ENCODE measurements around the gene ANK3.

The ANK3 gene

DNA sequence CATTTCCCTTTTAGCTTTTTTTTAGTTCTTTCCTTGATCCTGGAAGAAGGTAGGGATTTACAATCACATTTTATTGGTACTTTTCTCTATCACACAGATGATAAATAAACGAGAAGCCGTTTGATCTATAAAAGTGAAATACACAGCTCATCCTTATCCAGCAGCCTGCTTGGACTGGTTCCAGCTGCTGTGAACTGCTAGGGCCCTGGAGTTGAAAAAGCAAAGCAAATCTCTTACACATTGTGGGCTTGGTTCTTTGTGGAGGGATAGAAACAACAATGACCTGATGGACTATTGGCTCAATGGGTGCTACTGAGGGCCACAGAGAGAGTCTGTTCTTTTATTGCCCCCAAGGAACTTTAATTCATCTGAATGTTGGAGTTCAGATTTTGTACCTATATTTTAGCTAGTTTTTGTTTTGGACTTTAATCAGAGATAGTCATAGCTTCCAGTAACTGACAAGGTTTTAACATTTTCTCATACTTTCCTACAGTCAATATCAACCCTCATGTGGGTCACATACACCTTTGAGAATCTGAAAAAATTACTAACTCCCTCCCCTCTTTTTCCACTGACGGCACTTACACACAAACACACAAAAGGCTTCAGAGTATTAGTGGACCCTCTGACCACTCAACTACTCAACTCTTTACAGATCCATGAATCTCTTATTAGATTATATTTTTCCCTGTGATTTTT lies 391.7 kb downstream of the ANK3 start:
- H3K9me3 Mint-ChIP-seq, result peaks cover 11% of the 10 kb centered on the region

DNA sequence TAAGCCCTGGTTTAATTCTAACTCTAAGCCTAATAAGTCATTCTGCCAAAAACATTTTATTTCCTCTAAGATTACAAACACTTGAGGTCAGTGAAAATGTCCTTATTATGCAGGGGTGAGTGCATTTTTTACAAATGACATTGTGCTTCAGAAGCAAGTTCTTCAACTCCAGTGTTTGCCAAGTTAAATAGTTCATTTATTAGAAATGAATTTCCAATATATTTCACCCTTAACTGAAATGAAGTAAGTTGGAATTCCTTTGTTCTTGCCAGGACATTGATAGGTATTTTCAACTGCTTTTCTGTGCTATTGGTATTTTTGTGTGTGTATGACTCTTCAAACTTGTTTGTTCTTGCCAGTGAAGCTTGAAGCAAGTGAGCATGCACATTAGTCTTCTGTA lies 393.8 kb downstream of the ANK3 start:
- Mint-ChIP-seq H3K27me3 (no peaks in the 10 kb centered on the region), H3K4me1 (peaks cover 27% of the 10 kb centered on the region), H3K36me3 (peaks cover 14% of the 10 kb centered on the region), H3K4me3 (no peak overlapping the region), H3K27ac (no peak overlapping the region), H3K9me3 (peaks cover 11% of the 10 kb centered on the region)
- DNase-seq, result no peak
- CTCF ChIA-PET, result no interaction called here

More for the DNA sequence above, 391.7 kb downstream of the ANK3 start:
- no peak for DNase-seq
- peaks cover 24% of the 10 kb centered on the region for H3K4me1 Mint-ChIP-seq
- no peaks in the 10 kb centered on the region for H3K27me3 Mint-ChIP-seq
- H3K4me3 Mint-ChIP-seq, result no peak overlapping the region
- H3K36me3 Mint-ChIP-seq, result peaks cover 14% of the 10 kb centered on the region
- no peak overlapping the region for H3K27ac Mint-ChIP-seq
- CTCF ChIA-PET, result no interaction called here

DNA sequence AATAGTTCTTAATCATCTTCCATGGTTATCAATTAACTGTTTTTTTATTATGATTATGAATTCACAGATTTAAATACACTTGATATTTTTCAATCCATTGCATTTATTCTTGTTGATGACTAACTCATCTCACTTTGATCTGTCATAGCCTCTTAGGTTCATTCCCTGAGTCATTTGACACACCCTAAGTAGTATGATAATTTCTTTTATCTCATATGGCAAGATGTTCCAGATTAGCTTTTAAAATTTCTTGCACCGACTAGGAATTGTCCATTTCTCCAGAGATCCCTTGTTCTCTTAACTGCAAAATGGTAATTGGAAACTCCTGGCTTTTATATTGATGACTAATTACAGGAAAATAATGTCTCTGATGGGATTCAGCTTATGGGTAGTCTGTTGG lies 395.7 kb downstream of the ANK3 start:
- no peak for DNase-seq
- H3K4me3 Mint-ChIP-seq, result no peak overlapping the region
- CTCF ChIA-PET, result no interaction called here
- peaks cover 9% of the 10 kb centered on the region for H3K4me1 Mint-ChIP-seq
- no peak overlapping the region for H3K27ac Mint-ChIP-seq
- peaks cover under 1% of the 10 kb centered on the region for H3K9me3 Mint-ChIP-seq
- peaks cover 3% of the 10 kb centered on the region for H3K36me3 Mint-ChIP-seq
- H3K27me3 Mint-ChIP-seq, result no peaks in the 10 kb centered on the region

DNA sequence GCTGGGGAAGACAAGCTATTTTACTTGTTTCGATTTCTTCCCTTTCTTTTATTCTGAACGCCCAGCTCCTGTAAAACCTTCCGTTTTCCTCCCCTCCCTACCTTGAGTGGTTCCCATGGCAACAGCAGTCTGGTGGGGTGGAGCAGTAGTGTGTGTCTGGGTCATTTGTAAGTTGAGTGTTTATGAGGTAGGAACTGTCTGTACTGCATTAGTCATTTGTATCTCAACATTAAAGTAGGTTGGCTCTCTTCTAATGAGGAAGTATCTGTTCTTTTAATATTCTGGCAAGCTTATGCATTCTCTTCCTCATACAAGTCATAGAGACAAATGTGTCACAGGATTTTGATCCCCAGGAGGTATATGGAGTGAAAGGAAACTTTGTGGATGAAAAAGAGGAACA lies 398.0 kb downstream of the ANK3 start:
- H3K4me3 Mint-ChIP-seq, result no peak overlapping the region
- H3K4me1 Mint-ChIP-seq, result peaks cover 7% of the 10 kb centered on the region
- CTCF ChIA-PET, result no interaction called here
- no peaks in the 10 kb centered on the region for H3K27me3 Mint-ChIP-seq
- DNase-seq, result peak; percentile 21
- H3K9me3 Mint-ChIP-seq, result no peaks in the 10 kb centered on the region
- no peaks in the 10 kb centered on the region for H3K36me3 Mint-ChIP-seq
- H3K27ac Mint-ChIP-seq, result no peak overlapping the region

DNA sequence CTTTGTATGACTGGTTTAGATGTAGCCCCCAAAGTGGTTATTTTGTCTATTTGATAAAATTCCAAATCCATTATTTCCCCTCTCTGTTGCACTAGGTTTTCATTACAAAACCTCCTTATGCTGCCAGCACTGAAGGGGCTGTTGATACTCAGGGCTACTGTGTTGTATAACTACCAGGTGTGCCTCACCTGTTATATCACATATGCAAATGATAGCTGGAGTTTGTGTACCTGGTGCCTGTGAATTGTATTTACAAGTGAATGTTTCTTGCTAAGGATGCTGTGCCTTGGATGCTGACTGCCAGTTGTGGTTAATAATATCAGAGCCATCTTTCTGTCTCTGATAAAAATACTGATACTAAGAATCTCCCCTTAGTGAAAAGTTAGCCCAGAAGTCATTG lies 398.6 kb downstream of the ANK3 start:
- CTCF ChIA-PET, result no interaction called here
- DNase-seq, result no peak
- Mint-ChIP-seq H3K9me3 (no peaks in the 10 kb centered on the region), H3K27ac (no peak overlapping the region), H3K4me3 (no peak overlapping the region), H3K36me3 (no peaks in the 10 kb centered on the region), H3K27me3 (no peaks in the 10 kb centered on the region), H3K4me1 (peaks cover 7% of the 10 kb centered on the region)

DNA sequence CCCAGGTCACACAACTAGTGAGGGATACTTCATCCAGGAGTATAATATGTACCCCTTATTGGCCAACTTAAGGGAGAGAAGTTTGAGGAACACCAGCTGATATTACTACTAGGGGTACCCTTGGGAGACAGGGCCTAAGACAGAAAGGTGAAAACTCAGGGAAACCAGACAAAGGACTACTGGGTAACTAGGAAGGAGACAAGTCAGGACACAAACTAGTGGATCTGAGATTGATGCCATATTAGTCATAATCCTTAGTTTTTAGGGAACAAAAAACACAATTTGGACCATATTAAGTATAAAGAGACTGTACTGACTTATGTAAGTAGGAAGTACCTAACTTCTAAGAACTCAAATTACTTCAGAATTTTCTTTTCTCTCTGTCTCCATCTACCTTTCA lies 404.0 kb downstream of the ANK3 start:
- H3K36me3 Mint-ChIP-seq, result no peaks in the 10 kb centered on the region
- no peaks in the 10 kb centered on the region for H3K9me3 Mint-ChIP-seq
- H3K27ac Mint-ChIP-seq, result no peak overlapping the region

DNA sequence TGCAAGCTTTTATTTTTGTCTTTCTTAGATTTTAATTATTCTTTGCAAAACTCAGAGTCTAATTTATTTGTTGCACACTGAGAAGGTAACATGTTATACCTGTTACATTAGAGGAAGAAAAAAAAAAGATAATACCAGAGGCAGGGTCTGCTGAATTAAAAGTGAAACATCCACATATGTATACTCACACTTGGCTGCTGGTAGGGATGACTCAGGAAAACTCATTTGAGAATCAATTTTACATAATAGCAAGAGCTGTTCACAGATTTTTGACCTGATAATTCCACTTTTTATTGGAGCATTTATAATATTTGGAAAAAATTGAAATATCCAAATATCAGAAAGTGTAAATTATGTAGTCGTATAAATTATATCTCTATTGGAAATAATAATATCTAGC lies 405.3 kb downstream of the ANK3 start:
- Mint-ChIP-seq H3K4me3 (no peak overlapping the region), H3K9me3 (no peaks in the 10 kb centered on the region), H3K4me1 (no peaks in the 10 kb centered on the region), H3K27ac (no peak overlapping the region), H3K27me3 (peaks cover 4% of the 10 kb centered on the region), H3K36me3 (no peaks in the 10 kb centered on the region)
- no peak for DNase-seq
- CTCF ChIA-PET, result no interaction called here

More for the DNA sequence above, 404.0 kb downstream of the ANK3 start:
- Mint-ChIP-seq H3K27me3 (peaks cover 4% of the 10 kb centered on the region), H3K4me3 (no peak overlapping the region), H3K4me1 (no peaks in the 10 kb centered on the region)
- CTCF ChIA-PET, result no interaction called here
- no peak for DNase-seq

DNA sequence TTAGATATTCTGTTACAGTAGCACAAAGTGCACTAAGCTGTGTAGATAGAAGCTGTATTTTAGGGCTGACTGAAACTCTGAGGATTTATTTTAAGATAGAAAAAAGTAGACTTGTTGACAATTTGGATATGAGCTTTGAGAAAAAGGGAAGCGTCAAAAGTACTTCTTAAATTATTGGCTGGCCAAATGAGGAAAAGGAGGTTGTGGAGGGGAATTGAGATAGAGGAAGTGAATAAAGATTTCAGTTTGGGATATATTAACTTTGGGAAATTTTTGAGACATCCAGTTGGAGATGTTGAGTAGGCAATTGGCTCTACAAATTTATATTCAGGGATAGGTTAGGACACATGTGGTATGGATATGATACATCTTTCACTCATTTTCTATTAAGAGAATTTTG lies 409.3 kb downstream of the ANK3 start:
- H3K27me3 Mint-ChIP-seq, result peaks cover 4% of the 10 kb centered on the region
- H3K9me3 Mint-ChIP-seq, result peaks cover 16% of the 10 kb centered on the region
- no peaks in the 10 kb centered on the region for H3K36me3 Mint-ChIP-seq
- CTCF ChIA-PET, result no interaction called here
- no peaks in the 10 kb centered on the region for H3K4me1 Mint-ChIP-seq
- H3K4me3 Mint-ChIP-seq, result no peak overlapping the region
- no peak for DNase-seq
- H3K27ac Mint-ChIP-seq, result no peak overlapping the region

DNA sequence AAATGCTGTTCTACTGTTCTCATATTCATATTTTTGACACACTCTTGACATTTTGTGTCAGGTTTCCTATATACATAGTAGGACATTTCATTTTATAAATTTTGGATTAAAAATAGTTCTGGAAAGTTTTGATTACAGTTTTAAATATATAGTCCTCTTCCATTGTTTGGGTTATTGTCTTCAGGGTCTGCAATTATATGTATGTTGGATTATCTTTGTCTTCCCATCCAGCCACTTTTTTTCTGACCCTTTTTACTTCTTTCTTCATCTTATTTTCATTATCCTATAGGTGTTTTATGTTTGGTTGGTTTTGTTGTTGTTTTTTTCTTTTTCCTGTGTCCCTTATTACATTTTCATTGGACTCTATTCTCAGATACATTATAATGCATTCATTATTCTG lies 412.2 kb downstream of the ANK3 start:
- Mint-ChIP-seq H3K4me3 (no peak overlapping the region), H3K36me3 (no peaks in the 10 kb centered on the region), H3K27ac (no peak overlapping the region), H3K9me3 (peaks cover 16% of the 10 kb centered on the region), H3K27me3 (peaks cover 4% of the 10 kb centered on the region), H3K4me1 (no peaks in the 10 kb centered on the region)
- DNase-seq, result no peak
- CTCF ChIA-PET, result interaction anchor here (0.6 kb wide), 1 partner anchor 14 kb away, joined by 3 read pairs; no protein-coding TSS in a partner anchor

DNA sequence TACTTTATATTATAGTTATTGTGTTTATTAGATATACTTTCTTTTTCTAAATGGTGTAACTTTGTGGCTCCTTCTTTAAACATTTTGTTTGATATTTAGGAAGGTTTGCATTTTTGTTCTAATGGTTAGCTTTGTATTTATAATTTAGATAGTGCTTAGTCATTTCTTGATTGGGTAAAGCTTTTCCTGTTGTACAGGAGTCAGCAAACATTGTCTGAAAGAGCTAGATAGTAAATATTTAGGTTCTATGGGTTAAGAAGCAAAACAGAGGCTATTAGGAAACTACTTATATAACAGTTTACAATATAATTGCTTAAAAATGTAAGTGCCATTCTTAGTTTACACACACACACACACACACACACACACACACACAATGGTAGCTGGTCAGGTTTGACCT lies 412.8 kb downstream of the ANK3 start:
- no peaks in the 10 kb centered on the region for H3K27me3 Mint-ChIP-seq
- CTCF ChIA-PET, result interaction anchor here (0.6 kb wide), 1 partner anchor 13 kb away, joined by 3 read pairs; no protein-coding TSS in a partner anchor

More for the DNA sequence above, 412.8 kb downstream of the ANK3 start:
- H3K4me1 Mint-ChIP-seq, result no peaks in the 10 kb centered on the region
- no peak for DNase-seq
- H3K27ac Mint-ChIP-seq, result no peak overlapping the region
- no peaks in the 10 kb centered on the region for H3K36me3 Mint-ChIP-seq
- peaks cover 16% of the 10 kb centered on the region for H3K9me3 Mint-ChIP-seq
- H3K4me3 Mint-ChIP-seq, result no peak overlapping the region

All from activated naive CD4-positive, alpha-beta T cell treated with anti-CD3 and anti-CD28 coated beads, Interleukin-2, amount 10 ng/mL, durations not matched to agents 7 days and 5 days (primary cell).